Keratinocyte (primary cell): Measurements from ENCODE around the gene CHFR.

Source experiments
- CTCF ChIP-seq, 3 experiments: IDR thresholded peaks in 1 of 3; conservative IDR thresholded peaks in 1 of 3; optimal IDR thresholded peaks in 1 of 3; 2 replicates in 2 of 3; 3 replicates in 1 of 3; pipeline versions ENCODE3 to v1.5.1; 2011; ENCODE audit warnings: low read length in 3 of 3, mild to moderate bottlenecking in 3 of 3, moderate library complexity in 2 of 3, control low read depth in 1 of 3, inconsistent platforms in 1 of 3; ENCODE audit not compliant: insufficient read depth in 2 of 3; ENCODE audit errors: extremely low read depth in 1 of 3
- EZH2 ChIP-seq: IDR thresholded peaks from one replicate; pipeline ENCODE4 v1.6.1; 2012; ENCODE audit warnings: inconsistent platforms, mild to moderate bottlenecking, low read length, moderate library complexity

GRCh38 chr12:132807295-132808092 lies 79.9 kb downstream of the CHFR start:
- TF ChIP-seq CTCF (optimal IDR thresholded peaks at IDR 0.05 in 1 of 3, IDR thresholded peaks at IDR 0.05 in 1 of 3, conservative IDR thresholded peaks at IDR 0.05 in 1 of 3; ENCODE audit: extremely low read depth in 1 of 3, insufficient read depth in 2 of 3, low read length in 3 of 3) (no peak), EZH2 (no peak)
